ENCODE data around the gene MAML2. TPM values are rescaled to one million over a fixed set of nuclear protein-coding genes. Genes with fewer than 3 reads are reported as not detected.

Gene MAML2
- total and polyA plus RNA-seq, 2 of the 8 experiments (the other 6 are each of a cell fraction or from before 2014, with no cell fraction given) = 3.8 to 6.6 TPM

GRCh38 chr11:96191752-96192151 is 151.2 kb downstream of the MAML2 start:
- FAIRE-seq = no peak

More at GRCh38 chr11:96191752-96192151, 151.2 kb downstream of the MAML2 start:
- no peak for TF ChIP-seq KDM4A (IDR thresholded peaks at IDR 0.05; ENCODE audit: low read depth, low read length, severe bottlenecking)
- no peak for TF ChIP-seq SP1 (IDR thresholded peaks at IDR 0.05; ENCODE audit: low read depth, low read length)
- Histone ChIP-seq H3K27ac (ENCODE audit: low read depth, low read length) (no peak overlapping the region), H2AK5ac (ENCODE audit: low read depth, low read length) (no peak overlapping the region), H3K4me1 (replicated peaks in 1 of 4; ENCODE audit: control insufficient read depth in 3 of 4, insufficient read depth in 4 of 4, low read length in 3 of 4) (peaks cover 0 to 11% (median 3%) of the 10 kb centered on the region in 4 experiments; a peak in 3 of 7 replicates), H3K27me3 (replicated peaks in 1 of 4; ENCODE audit: control insufficient read depth in 3 of 4, extremely low read depth in 1 of 4, insufficient read depth in 3 of 4, low read length in 3 of 4) (no peaks in the 10 kb centered on the region), H3K18ac (ENCODE audit: extremely low read depth, low read length) (no peak overlapping the region), H3K23ac (ENCODE audit: insufficient read length) (no peak overlapping the region), H3K14ac (ENCODE audit: insufficient read length) (no peak overlapping the region), H3K9me3 (ENCODE audit: insufficient read depth in 2 of 2, low read depth in 1 of 2, low read length in 1 of 2) (no peaks in the 10 kb centered on the region), H3K36me3 (ENCODE audit: control insufficient read depth in 2 of 4, insufficient read depth in 4 of 4, low read length in 3 of 4) (no peaks in the 10 kb centered on the region), H3K23me2 (ENCODE audit: low read depth, low read length) (no peaks in the 10 kb centered on the region), H4K8ac (ENCODE audit: extremely low read depth, insufficient read depth, low read length) (no peak overlapping the region; the same call in 1 of the 2 replicates), H4K20me1 (replicated peaks in 1 of 2; ENCODE audit: control insufficient read depth in 1 of 2, insufficient read depth in 2 of 2, low read length in 2 of 2) (no peaks in the 10 kb centered on the region), H3K79me2 (ENCODE audit: control insufficient read depth in 1 of 2, insufficient read depth in 2 of 2, low read length in 2 of 2) (no peaks in the 10 kb centered on the region), H3K4me3 (ENCODE audit: extremely low read depth in 1 of 4, insufficient read depth in 2 of 4, low read depth in 3 of 4, low read length in 4 of 4) (no peak overlapping the region), H2BK5ac (ENCODE audit: low read depth, low read length) (no peak overlapping the region), H3K4me2 (ENCODE audit: insufficient read depth in 1 of 2, low read depth in 2 of 2, low read length in 2 of 2) (no peak overlapping the region), H2BK20ac (ENCODE audit: low read length) (no peak overlapping the region), H4K5ac (ENCODE audit: insufficient read length, low read depth, low read length) (no peak overlapping the region), H3K9ac (replicated peaks in 1 of 4; ENCODE audit: extremely low read depth in 1 of 4, low read depth in 3 of 4, low read length in 3 of 4) (no peak overlapping the region), H2BK15ac (ENCODE audit: low read length) (no peak overlapping the region; the same call in 1 of the 2 replicates), H4K91ac (replicated peaks; ENCODE audit: insufficient read length, low read length) (no peak overlapping the region), H2BK120ac (replicated peaks; ENCODE audit: low read depth, low read length) (no peak overlapping the region), H3K79me1 (ENCODE audit: low read depth, low read length) (no peaks in the 10 kb centered on the region), H3K4ac (replicated peaks; ENCODE audit: insufficient read length, low read depth, low read length) (no peak overlapping the region), H2AFZ (ENCODE audit: low read length) (no peak overlapping the region), H2BK12ac (ENCODE audit: low read depth, low read length) (no peak overlapping the region), H3K56ac (replicated peaks; ENCODE audit: insufficient read length, low read depth, low read length) (no peak overlapping the region)
- whole genome bisulfite sequencing, 2 experiments (ENCODE audit: extremely low coverage in 1 of 2, insufficient coverage in 1 of 2, insufficient read length in 1 of 2, insufficient replicate concordance in 2 of 2, low coverage in 1 of 2, low lambda C conversion rate in 2 of 2, missing lambda C conversion rate in 1 of 2) = 87% methylated on average over 3 of the region's 4 CpGs; no CpG with 5 or more reads in 1 of the 2 experiments
- no peak for DNase-seq (ENCODE audit: low read depth in 1 of 2, low spot score in 2 of 2)
- ChIA-PET CTCF (ENCODE audit: partially characterized antibody) (no interaction called here), POLR2A (ENCODE audit: partially characterized antibody) (no interaction called here)
